ENCODE results near the gene CUL9.

CUL9 gene

DNA sequence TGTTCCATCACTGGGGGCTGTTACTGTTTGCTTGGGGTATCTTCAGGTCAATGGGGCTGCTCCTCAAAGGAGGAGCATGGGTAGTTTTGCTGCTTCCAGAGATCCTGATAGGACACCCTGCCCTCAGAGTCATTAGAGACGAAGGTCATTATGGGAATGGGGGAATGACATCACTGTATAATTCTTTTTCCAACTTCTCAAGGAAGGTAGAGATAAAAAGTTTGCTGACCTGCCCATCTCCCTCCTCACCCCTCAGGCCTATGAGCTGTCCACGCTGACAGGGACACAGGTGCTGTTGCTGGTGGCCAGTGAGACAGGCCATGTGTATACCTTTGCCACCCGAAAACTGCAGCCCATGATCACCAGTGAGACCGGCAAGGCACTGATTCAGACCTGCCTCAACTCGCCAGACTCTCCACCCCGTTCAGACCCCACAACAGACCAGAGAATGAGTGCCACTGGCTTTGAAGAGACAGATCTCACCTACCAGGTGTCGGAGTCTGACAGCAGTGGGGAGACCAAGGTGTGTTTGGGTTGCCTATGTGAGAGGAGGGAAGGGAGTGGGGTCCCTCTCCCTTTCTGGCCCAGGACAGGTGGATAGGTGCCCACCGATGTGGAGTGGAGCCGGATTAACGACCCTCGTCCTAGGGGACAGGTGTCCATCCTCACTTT is 8.3 kb upstream of the CUL9 start:
- DNase-seq, result peak; percentile 28

- peak; percentile 100 for DNase-seq
These were observed 7.5 kb upstream of the CUL9 start for GRCh38 chr6:43174263-43175112.

GRCh38 chr6:43175676-43176422 is 6.1 kb upstream of the CUL9 start:
- peak; percentile 21 for DNase-seq

DNA sequence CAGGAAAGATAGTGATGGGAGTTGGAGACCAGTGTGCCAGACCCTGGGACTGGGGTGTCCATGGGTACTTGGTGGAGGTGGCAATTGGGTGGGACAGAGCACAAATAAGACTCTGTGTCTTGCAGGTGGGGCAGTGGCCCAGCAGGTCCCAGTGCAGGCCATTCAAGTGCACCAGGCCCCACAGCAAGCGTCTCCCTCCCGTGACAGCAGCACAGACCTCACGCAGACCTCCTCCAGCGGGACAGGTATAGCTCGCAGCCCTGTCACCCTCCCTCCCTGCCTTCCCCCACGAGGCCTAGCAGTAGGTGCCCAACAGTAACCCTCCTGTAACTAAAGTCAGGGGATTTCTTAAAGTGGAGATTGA is 5.6 kb upstream of the CUL9 start:
- DNase-seq, result no peak

DNA sequence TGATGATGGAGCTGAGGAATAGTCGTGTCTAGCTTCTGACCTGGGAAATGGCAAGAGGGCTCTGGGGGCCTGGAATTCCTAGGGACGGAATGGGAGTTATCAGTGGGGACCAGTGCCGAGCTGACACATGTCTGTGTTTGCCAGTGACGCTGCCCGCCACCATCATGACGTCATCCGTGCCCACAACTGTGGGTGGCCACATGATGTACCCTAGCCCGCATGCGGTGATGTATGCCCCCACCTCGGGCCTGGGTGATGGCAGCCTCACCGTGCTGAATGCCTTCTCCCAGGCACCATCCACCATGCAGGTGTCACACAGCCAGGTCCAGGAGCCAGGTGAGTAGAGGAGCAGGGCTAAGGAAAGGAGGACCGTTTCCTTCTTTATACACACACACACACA is 3.8 kb upstream of the CUL9 start:
- DNase-seq, result no peak

DNA sequence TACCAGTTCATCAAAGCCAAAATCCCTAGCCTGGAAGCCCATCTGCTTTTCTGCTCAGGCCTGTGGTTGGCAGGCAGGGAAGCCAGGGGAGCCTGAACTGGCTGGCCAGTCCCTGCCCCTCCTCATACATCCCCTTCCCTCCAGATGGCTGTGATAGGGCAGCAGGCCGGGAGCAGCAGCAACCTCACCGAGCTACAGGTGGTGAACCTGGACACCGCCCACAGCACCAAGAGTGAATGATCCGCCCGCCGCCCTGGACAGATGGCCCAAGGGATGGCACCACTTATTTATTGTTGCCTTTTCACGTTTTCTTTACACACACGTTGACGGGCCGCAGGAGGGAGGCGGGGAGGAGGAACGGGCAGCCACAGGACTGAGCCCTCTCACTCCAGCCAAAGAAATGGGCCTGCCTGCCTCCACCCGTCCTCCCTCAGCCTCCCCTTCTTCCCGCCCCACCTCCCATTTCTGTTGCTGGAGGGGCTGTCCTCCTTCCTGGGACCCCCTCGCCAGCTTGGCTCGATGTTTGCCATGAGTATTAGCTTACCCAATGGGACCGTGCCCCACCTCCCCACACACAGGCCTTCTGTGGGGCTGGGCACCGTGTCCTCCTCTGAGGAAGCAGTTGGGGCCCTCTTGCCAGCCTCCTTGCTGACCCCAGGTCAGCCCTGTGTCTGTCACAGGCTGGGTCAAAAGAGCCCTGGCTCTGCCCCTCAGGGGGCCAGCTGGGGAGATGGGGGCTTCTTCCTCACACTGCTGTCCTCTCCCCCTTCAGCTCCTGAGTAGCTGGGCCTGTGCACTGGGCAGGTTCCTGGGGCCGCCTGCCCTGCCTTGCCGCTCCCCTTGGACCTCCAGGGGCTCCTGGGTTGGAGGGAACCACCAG is 2.8 kb upstream of the CUL9 start:
- no peak for DNase-seq

- DNase-seq, result no peak
These were observed 1.9 kb upstream of the CUL9 start for GRCh38 chr6:43180058-43180457.

GRCh38 chr6:43180985-43181384 is 1.0 kb upstream of the CUL9 start:
- peak; percentile 24 for DNase-seq

DNA sequence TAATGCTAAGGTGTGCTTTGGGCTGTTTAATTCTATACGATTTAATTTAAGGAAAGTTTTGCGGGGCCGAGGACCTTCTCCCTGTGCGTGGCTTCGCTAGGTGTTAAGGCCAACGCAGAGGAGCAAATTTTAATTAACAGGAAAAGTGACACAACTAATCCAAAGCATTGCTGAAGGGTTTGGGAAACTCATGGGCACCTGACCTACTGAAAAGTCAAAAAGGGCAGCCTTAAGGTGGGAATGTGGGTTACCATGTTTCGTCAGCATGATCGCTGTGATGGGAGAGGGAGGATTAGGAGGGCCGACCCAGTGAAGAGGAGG is 415 bp upstream of the CUL9 start:
- no peak for DNase-seq

GRCh38 chr6:43183441-43183840 is 1.4 kb downstream of the CUL9 start:
- no peak for DNase-seq

- no peak for DNase-seq
These were observed 2.4 kb downstream of the CUL9 start for GRCh38 chr6:43184268-43184985.

DNA sequence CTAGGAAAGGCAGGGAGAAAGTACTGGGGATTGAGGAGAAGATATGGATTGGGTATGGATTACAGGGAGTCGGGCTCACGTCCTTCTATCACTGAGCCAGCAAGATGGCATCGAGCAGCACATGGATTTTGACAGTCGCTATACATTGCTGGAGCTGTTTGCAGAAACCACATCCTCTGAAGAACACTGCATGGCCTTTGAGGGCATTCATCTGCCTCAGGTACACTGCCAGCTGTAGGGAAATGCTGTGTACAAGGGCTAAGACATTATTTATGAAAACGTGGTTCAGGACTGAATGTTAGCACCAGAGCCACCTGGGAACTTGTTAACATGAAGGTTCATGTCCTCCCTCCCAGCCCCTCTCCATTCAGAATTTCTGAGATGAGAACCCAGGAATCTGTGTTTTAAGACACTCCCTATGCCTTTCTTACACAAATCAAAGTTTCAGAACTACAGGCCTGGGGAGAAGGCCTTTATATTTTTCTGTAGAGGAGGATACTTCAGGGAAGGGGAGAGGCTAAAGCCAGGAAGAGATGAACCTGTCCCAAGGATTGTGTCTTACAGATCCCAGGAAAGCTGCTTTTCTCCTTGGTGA is 3.5 kb downstream of the CUL9 start:
- DNase-seq, result no peak

DNA sequence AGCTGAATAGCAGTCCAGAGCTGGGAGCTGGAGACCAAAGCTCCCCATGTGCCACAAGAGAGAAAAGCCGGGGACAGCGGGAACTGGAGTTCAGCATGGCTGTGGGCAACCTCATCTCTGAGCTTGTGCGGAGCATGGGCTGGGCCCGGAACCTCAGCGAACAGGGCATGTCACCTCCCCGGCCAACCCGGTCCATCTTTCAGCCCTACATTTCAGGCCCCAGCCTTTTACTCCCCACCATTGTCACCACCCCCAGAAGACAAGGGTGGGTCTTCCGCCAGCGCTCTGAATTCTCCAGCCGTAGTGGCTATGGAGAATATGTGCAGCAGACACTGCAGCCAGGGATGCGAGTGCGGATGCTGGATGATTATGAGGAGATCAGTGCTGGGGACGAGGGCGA is 4.0 kb downstream of the CUL9 start:
- DNase-seq, result no peak

DNA sequence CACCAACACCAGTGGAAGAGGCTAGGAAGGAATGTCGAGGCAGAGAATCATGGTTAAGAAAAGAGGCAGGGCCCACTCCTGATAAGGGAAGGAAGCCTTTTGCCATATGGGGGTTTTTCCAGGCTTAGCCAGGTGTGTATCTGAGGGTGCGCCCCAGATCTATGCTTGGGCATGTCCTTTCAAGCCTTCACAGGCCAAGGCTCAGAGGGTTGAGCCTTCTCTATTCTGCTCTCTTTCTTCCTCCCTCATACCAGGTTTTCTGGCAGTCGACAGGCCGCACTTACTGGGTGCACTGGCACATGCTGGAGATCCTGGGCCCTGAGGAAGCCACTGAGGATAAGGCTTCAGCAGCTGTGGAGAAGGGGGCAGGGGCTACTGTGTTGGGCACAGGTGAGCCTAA is 4.7 kb downstream of the CUL9 start:
- no peak for DNase-seq

- DNase-seq, result no peak
These were observed 5.8 kb downstream of the CUL9 start for GRCh38 chr6:43187821-43188220.

DNA sequence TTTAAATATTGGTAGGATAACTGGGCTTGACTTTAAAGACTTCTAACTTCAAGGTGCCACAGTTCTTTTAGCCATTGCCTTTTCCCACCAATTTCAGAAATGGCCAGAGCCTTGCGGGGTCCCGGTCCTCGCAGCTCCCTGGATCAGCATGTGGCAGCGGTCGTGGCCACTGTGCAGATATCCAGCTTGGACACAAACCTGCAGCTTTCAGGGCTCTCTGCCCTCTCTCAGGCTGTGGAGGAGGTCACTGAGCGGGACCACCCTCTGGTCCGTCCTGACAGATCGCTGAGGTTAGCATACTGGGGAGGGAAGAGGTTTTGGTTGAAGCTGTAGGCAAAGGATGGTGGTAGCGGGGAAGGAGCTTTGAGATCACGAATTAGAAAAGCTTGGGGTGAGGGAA is 6.4 kb downstream of the CUL9 start:
- DNase-seq, result no peak

GRCh38 chr6:43189776-43190304 is 7.8 kb downstream of the CUL9 start:
- no peak for DNase-seq

GRCh38 chr6:43192911-43193310 is 10.9 kb downstream of the CUL9 start:
- no peak for DNase-seq

- DNase-seq, result no peak
These were observed 11.9 kb downstream of the CUL9 start for GRCh38 chr6:43193929-43194328.

GRCh38 chr6:43196337-43196736 is 14.3 kb downstream of the CUL9 start:
- DNase-seq, result no peak

GRCh38 chr6:43199912-43200311 is 17.9 kb downstream of the CUL9 start:
- DNase-seq, result no peak

GRCh38 chr6:43200541-43200940 is 18.5 kb downstream of the CUL9 start:
- no peak for DNase-seq

Measured in EL (cell line).